Measurements from ENCODE around the gene ACSL3. TPM values are rescaled to one million over a fixed set of nuclear protein-coding genes. Genes with fewer than 3 reads are reported as not detected.

ACSL3 gene
- total and polyA plus RNA-seq, 2 experiments from 2014 or later: 108 to 148 TPM

DNA sequence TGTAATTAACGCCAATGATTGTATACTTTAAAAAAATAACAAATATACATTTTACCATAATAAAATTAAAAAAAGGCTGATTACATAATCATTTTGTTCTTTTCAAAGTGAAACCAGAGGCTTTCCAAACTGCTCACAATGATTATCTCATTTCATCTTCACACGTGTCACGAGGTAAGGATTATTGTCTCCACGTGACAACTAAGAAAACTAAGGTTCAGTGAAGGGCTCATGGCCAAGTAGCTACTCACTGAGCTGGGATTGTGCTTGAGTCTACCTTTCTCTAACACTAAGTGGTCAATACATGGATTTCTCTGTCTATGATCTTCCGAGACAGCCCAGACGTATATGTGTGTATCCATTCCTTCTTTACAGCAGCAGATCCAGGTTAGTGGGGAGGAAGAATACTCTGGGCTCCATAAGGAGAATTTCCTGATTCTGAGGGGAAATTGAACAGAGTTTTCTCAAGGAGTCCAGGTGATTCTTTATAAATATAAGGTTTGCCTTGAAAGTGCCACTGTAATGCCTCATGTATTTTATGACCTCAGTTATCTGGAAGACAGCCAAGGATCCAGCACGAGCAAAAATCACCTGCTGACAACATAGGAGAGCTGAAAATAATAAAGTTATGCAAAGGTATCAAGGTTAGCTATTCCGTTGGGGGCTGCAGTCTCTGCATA is 25.6 kb upstream of the ACSL3 start:
- H3K9me3 ChIP-seq (ENCODE audit: low read depth): no peaks in the 10 kb centered on the region
- H3K36me3 ChIP-seq: no peaks in the 10 kb centered on the region
- H3K4me3 ChIP-seq: no peak overlapping the region
- TF ChIP-seq, protein P1, sequence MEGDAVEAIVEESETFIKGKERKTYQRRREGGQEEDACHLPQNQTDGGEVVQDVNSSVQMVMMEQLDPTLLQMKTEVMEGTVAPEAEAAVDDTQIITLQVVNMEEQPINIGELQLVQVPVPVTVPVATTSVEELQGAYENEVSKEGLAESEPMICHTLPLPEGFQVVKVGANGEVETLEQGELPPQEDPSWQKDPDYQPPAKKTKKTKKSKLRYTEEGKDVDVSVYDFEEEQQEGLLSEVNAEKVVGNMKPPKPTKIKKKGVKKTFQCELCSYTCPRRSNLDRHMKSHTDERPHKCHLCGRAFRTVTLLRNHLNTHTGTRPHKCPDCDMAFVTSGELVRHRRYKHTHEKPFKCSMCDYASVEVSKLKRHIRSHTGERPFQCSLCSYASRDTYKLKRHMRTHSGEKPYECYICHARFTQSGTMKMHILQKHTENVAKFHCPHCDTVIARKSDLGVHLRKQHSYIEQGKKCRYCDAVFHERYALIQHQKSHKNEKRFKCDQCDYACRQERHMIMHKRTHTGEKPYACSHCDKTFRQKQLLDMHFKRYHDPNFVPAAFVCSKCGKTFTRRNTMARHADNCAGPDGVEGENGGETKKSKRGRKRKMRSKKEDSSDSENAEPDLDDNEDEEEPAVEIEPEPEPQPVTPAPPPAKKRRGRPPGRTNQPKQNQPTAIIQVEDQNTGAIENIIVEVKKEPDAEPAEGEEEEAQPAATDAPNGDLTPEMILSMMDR (IDR thresholded peaks at IDR 0.05; ENCODE audit: low read depth, low read length): no peak
- no peak for DNase-seq (ENCODE audit: low read depth in 1 of 2, low spot score in 1 of 2)
- H3K27me3 ChIP-seq: no peaks in the 10 kb centered on the region
- peaks cover 3% of the 10 kb centered on the region for H3K4me1 ChIP-seq (ENCODE audit: low read depth)
- no peak overlapping the region for H3K27ac ChIP-seq

- TF ChIP-seq, protein P1 (IDR thresholded peaks at IDR 0.05; ENCODE audit: low read depth, low read length): no peak
- no peak overlapping the region for H3K4me3 ChIP-seq
- no peaks in the 10 kb centered on the region for H3K9me3 ChIP-seq (ENCODE audit: low read depth)
- no peaks in the 10 kb centered on the region for H3K36me3 ChIP-seq
- H3K27me3 ChIP-seq: no peaks in the 10 kb centered on the region
- H3K27ac ChIP-seq: no peak overlapping the region
- no peak for DNase-seq (ENCODE audit: low read depth in 1 of 2, low spot score in 1 of 2)
- H3K4me1 ChIP-seq (ENCODE audit: low read depth): no peaks in the 10 kb centered on the region
Observed at GRCh38 chr2:222835823-222836151, 25.0 kb upstream of the ACSL3 start.

- H3K9me3 ChIP-seq (ENCODE audit: low read depth): no peaks in the 10 kb centered on the region
- H3K27me3 ChIP-seq: no peaks in the 10 kb centered on the region
- no peak overlapping the region for H3K27ac ChIP-seq
- TF ChIP-seq, protein P1 (IDR thresholded peaks at IDR 0.05; ENCODE audit: low read depth, low read length): no peak
- H3K4me1 ChIP-seq (ENCODE audit: low read depth): no peaks in the 10 kb centered on the region
- H3K36me3 ChIP-seq: no peaks in the 10 kb centered on the region
- H3K4me3 ChIP-seq: no peak overlapping the region
- DNase-seq (ENCODE audit: low read depth in 1 of 2, low spot score in 1 of 2): no peak
Observed at GRCh38 chr2:222837643-222838056, 23.2 kb upstream of the ACSL3 start.

- Histone ChIP-seq H3K9me3 (ENCODE audit: low read depth) (no peaks in the 10 kb centered on the region), H3K36me3 (no peaks in the 10 kb centered on the region), H3K4me1 (ENCODE audit: low read depth) (no peaks in the 10 kb centered on the region), H3K27me3 (no peaks in the 10 kb centered on the region), H3K4me3 (no peak overlapping the region), H3K27ac (no peak overlapping the region)
- DNase-seq (ENCODE audit: low read depth in 1 of 2, low spot score in 1 of 2): no peak
- TF ChIP-seq, protein P1 (IDR thresholded peaks at IDR 0.05; ENCODE audit: low read depth, low read length): no peak
Observed at GRCh38 chr2:222840060-222840802, 20.6 kb upstream of the ACSL3 start.

- H3K27ac ChIP-seq: no peak overlapping the region
- TF ChIP-seq, protein P1 (IDR thresholded peaks at IDR 0.05; ENCODE audit: low read depth, low read length): no peak
- H3K9me3 ChIP-seq (ENCODE audit: low read depth): no peaks in the 10 kb centered on the region
- H3K4me3 ChIP-seq: no peak overlapping the region
- no peaks in the 10 kb centered on the region for H3K27me3 ChIP-seq
- H3K36me3 ChIP-seq: no peaks in the 10 kb centered on the region
- peak in 1 of 2 donors; percentile 45 for DNase-seq (ENCODE audit: low read depth in 1 of 2, low spot score in 1 of 2)
- H3K4me1 ChIP-seq (ENCODE audit: low read depth): no peaks in the 10 kb centered on the region
Observed at GRCh38 chr2:222842491-222843174, 18.2 kb upstream of the ACSL3 start.
